ENCODE results near the gene ZNF423.
"Not testable (repeated sequence)": the region's sequence is repeated elsewhere in the genome, so short reads cannot be mapped to it uniquely, and the experiment has no call there.

The ZNF423 gene

DNA sequence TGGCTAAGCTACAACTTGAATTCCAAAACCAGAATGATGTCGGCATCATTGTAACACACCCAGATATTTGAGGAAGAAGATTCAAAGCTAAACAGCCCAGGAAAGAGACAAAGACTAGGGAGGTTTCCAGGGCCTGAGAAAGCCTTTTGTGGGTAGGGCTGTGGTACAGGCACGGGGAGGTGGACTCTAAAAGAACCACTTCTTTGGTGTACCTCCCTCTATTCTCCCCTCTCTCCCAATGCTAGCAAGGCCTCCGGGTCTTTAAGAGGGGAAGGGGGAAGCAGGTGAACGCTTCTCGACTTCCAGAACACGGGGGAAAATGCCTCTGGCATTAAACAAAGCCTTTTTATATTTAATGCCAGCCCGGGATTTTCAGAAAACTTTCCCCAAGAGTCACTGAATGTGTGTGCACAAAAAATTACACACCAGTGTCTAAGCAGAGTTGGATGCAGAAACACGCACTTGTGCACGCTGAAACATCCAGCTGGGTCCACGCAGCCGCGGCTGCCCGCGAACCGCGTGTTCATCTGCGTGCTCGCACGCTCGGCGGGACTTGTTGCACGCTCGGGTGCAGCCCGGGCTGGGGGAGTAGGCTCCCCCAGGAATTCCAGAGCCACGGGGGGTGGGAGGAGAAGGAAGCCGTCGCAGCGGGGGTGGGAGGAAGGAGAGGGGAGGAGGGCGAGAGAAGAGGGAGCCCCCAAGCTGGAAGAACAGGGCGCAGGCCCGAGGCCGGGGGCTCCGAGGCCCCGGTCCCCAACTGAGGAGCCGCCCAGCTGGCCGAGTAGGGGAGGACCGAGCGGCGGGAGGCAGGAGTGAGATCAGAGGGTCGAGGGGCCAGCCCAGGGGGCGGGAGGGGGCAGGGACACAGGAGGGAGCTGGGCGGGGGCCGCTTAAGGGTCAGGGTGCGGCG is 20.1 kb upstream of the ZNF423 start:
- TF ChIP-seq, protein P1, sequence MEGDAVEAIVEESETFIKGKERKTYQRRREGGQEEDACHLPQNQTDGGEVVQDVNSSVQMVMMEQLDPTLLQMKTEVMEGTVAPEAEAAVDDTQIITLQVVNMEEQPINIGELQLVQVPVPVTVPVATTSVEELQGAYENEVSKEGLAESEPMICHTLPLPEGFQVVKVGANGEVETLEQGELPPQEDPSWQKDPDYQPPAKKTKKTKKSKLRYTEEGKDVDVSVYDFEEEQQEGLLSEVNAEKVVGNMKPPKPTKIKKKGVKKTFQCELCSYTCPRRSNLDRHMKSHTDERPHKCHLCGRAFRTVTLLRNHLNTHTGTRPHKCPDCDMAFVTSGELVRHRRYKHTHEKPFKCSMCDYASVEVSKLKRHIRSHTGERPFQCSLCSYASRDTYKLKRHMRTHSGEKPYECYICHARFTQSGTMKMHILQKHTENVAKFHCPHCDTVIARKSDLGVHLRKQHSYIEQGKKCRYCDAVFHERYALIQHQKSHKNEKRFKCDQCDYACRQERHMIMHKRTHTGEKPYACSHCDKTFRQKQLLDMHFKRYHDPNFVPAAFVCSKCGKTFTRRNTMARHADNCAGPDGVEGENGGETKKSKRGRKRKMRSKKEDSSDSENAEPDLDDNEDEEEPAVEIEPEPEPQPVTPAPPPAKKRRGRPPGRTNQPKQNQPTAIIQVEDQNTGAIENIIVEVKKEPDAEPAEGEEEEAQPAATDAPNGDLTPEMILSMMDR (IDR thresholded peaks at IDR 0.05; ENCODE audit: insufficient read depth, low read length, poor library complexity, severe bottlenecking): no peak
- H3K4me3 ChIP-seq (replicated peaks; ENCODE audit: low read depth, low read length): no peak overlapping the region
- DNase-seq (ENCODE audit: extremely low read depth, insufficient read length): no peak

DNA sequence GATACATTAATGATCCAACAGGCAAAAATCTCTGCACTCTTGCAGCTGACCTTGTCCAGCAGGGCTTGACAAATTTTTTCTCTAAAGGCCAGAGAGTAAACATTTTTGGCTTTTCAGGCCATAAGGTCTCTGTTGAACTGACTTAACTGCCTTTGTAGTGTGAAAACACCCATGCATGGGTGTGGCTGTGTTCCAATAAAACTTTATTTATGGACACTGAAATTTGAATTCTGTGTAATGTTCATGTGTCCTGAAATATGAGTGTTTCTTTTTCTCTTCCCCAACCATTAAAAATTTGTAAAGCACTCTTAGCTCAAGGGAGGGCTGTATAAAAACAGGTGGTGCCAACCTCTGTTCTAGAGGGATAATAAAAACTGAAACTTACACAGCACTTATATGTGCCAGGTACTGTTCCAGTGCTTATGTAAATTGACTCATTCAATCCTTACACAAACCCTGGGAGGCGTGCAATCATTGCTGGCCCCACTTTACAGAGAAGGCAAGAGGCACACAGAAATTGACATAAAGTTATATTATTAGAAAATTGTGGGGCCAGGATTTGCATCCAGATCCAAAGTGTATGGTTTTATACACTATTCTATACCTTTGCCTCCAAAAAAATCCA is 18.8 kb upstream of the ZNF423 start:
- Histone ChIP-seq H3K27me3 (replicated peaks; ENCODE audit: control insufficient read depth, insufficient read depth, low read length) (no peaks in the 10 kb centered on the region; the same call in none of the 2 replicates), H3K4me3 (replicated peaks; ENCODE audit: low read depth, low read length) (no peak overlapping the region), H3K36me3 (ENCODE audit: control insufficient read depth, insufficient read depth, low read length) (no peaks in the 10 kb centered on the region)
- DNase-seq (ENCODE audit: extremely low read depth, insufficient read length): no peak
- TF ChIP-seq, protein P1 (IDR thresholded peaks at IDR 0.05; ENCODE audit: insufficient read depth, low read length, poor library complexity, severe bottlenecking): no peak

More for the DNA sequence above, 20.1 kb upstream of the ZNF423 start:
- Histone ChIP-seq H3K27me3 (replicated peaks; ENCODE audit: control insufficient read depth, insufficient read depth, low read length) (no peaks in the 10 kb centered on the region; the same call in none of the 2 replicates), H3K36me3 (ENCODE audit: control insufficient read depth, insufficient read depth, low read length) (no peaks in the 10 kb centered on the region)

DNA sequence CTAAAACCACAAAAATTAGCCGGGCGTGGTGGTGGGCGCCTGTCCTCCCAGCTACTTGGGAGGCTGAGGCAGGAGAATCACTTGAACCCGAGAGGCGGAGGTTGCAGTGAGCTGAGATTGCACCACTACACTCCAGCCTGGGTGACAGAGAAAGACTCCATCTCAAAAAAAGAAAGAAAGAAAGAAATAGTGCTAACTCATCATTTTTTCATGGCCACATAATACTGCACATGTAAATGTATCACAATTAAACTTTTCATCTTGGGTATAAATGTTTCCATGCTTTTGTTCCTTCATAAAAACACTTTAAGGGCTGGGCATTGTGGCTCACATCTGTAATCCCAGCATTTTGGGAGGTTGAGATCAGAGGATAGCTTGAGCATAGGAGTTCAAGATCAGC is 15.9 kb upstream of the ZNF423 start:
- not testable (repeated sequence) for DNase-seq (ENCODE audit: extremely low read depth, insufficient read length); H3K4me3 ChIP-seq (replicated peaks; ENCODE audit: low read depth, low read length); H3K36me3 ChIP-seq (ENCODE audit: control insufficient read depth, insufficient read depth, low read length); H3K27me3 ChIP-seq (replicated peaks; ENCODE audit: control insufficient read depth, insufficient read depth, low read length)

DNA sequence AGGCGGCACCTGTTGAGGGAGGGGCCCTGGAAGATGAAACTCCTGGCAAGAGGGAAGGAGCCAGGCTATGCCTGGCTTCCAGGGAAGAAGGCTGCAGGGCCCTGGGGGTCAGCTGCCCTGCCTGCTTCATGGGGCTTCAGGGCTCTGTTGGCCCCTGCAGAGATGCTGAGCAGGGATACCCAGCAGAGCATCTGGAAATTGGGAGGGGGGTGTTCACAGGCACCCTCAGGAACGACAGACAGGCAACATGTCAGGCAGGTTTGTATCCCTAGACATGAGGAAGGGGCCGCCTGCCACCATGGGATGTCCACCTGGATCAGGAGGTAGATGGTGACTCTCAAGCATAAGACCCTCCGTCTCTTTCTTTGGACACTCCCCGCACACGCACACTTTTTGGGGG is 13.8 kb upstream of the ZNF423 start:
- Histone ChIP-seq H3K4me3 (replicated peaks; ENCODE audit: low read depth, low read length) (no peak overlapping the region), H3K27me3 (replicated peaks; ENCODE audit: control insufficient read depth, insufficient read depth, low read length) (no peaks in the 10 kb centered on the region; the same call in none of the 2 replicates), H3K36me3 (ENCODE audit: control insufficient read depth, insufficient read depth, low read length) (no peaks in the 10 kb centered on the region)
- no peak for DNase-seq (ENCODE audit: extremely low read depth, insufficient read length)
- TF ChIP-seq, protein P1 (IDR thresholded peaks at IDR 0.05; ENCODE audit: insufficient read depth, low read length, poor library complexity, severe bottlenecking): no peak

DNA sequence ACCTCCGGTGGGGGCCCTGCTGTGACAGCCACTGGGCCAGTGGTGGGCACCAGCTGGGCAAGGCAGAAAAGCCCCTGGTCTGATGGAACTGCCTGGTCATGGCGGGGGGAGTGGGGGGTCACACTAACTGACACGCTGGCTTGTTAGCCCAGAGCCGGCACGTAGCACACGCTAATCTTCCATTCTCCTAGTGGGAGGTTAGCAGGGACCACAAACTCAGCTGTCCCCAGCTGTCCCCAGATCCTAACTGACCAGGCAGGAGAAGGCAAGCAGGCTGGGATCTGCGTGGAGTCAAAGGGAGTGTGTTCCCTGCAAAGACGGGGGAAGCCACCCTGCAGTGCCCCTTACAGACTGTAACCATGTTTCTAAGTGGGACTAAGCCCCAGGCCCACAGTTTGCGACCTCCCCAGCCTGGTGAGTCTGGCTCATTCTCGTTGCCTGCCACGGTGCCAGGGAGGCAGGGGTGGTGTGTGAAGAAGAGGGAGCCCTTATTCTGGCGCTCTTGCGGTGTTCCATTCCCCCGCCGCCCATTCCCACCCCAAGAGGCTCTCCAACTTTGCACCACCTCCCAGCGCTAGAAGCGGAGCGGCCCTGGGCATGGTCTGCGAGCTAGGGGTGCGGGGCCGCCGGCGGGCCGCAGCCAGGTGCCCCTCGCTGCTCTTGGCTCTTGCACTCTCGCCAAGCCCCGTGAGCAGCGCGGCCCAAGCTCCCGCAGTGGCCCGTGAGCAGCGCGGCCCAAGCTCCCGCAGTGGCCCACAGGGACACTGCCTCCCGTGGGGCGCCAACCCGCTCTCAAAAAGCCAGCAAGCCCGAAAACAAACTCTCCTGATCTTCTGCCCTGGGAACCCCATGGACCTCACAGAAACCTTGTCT is 12.1 kb upstream of the ZNF423 start:
- TF ChIP-seq, protein P1 (IDR thresholded peaks at IDR 0.05; ENCODE audit: insufficient read depth, low read length, poor library complexity, severe bottlenecking): no peak
- no peak for DNase-seq (ENCODE audit: extremely low read depth, insufficient read length)

More for the DNA sequence above, 12.1 kb upstream of the ZNF423 start:
- H3K4me3 ChIP-seq (replicated peaks; ENCODE audit: low read depth, low read length): no peak overlapping the region
- H3K36me3 ChIP-seq (ENCODE audit: control insufficient read depth, insufficient read depth, low read length): no peaks in the 10 kb centered on the region
- no peaks in the 10 kb centered on the region; the same call in none of the 2 replicates for H3K27me3 ChIP-seq (replicated peaks; ENCODE audit: control insufficient read depth, insufficient read depth, low read length)
